Panc1 (cell line): ENCODE measurements around the gene LTN1. TPM values are rescaled to one million over a fixed set of nuclear protein-coding genes. Genes with fewer than 3 reads are reported as not detected.

Experiments used
- ATAC-seq: fragments of 200-7000 bp; cut with Tn5 transposase; 2 replicates; pipeline ENCODE4 v1.9.1; 2020; ENCODE audit warnings: mild to moderate bottlenecking, moderate library complexity
- BruUV-seq: library from RNA; stranded (reverse); fragments of 400-500 nt; replicated peaks from 2 replicates; lab custom pipeline; 2021; lab: Mats Ljungman, UMichigan
- CTCF ChIA-PET: fragments of 300-600 bp; sonication (Branson Sonifier 250); formaldehyde crosslinking; loops from one replicate; lab custom pipeline; 2022; ENCODE audit warnings: antibody characterized with exemption; lab: Charles Lee
- POLR2A ChIA-PET: fragments of 300-600 bp; sonication (Branson Sonifier 250); formaldehyde crosslinking; loops from one replicate; lab custom pipeline; 2022; ENCODE audit warnings: antibody characterized with exemption; lab: Charles Lee
- DNase-seq: peaks from one replicate; pipeline ENCODE4 v3.0.0-alpha.2; 2010; ENCODE audit warnings: low read depth, low spot score
- H3K27ac ChIP-seq: 2 replicates; pipeline ENCODE4 v1.5.1; 2011; ENCODE audit warnings: mild to moderate bottlenecking, low read length, inconsistent platforms
- H3K27me3 ChIP-seq: fragments of 200-500 bp; sonication (Bioruptor generic); 2 replicates; pipeline ENCODE4 v1.6.0; 2014; ENCODE audit warnings: low read length, inconsistent platforms; ENCODE audit not compliant: control insufficient read depth, insufficient read depth
- H3K36me3 ChIP-seq: fragments of 200-500 bp; sonication (Bioruptor generic); 2 replicates; pipeline ENCODE4 v1.5.1; 2014; ENCODE audit warnings: inconsistent platforms, mild to moderate bottlenecking, low read length, moderate library complexity; ENCODE audit not compliant: control insufficient read depth, insufficient read depth
- H3K4me1 ChIP-seq: 2 replicates; pipeline ENCODE4 v1.5.1; 2011; ENCODE audit warnings: inconsistent platforms, mild to moderate bottlenecking, low read length, moderate library complexity; ENCODE audit not compliant: control insufficient read depth, insufficient read depth
- H3K4me3 ChIP-seq, 2 experiments: 2 replicates each; pipeline ENCODE4 v1.5.1; 2011 to 2012; ENCODE audit warnings: low read depth in 2 of 2, low read length in 2 of 2, mild to moderate bottlenecking in 2 of 2, inconsistent platforms in 1 of 2, moderate library complexity in 1 of 2
- H3K9me3 ChIP-seq: fragments of 200-500 bp; sonication (Bioruptor generic); 2 replicates; pipeline ENCODE4 v1.5.1; 2014; ENCODE audit warnings: low read depth, mild to moderate bottlenecking, inconsistent platforms, low read length, moderate library complexity; ENCODE audit not compliant: control insufficient read depth, insufficient read depth
- CTCF ChIP-seq: fragments of 450-650 bp; IDR thresholded peaks from 2 replicates; pipeline ENCODE4 v1.5.1; 2017; ENCODE audit warnings: mild to moderate bottlenecking
- POLR2AphosphoS5 ChIP-seq: IDR thresholded peaks from 2 replicates; pipeline ENCODE4 v1.6.1; 2012; ENCODE audit warnings: mild to moderate bottlenecking, low read depth, low read length, moderate library complexity
- SIN3A ChIP-seq: IDR thresholded peaks from 2 replicates; pipeline ENCODE4 v1.6.1; 2012; ENCODE audit warnings: low read depth, mild to moderate bottlenecking, low read length, moderate library complexity, borderline replicate concordance; ENCODE audit not compliant: insufficient read depth
- TCF7L2 ChIP-seq: IDR thresholded peaks from 2 replicates; pipeline ENCODE4 v1.6.1; 2011; ENCODE audit warnings: mild to moderate bottlenecking, low read depth, low read length, inconsistent platforms
- in situ Hi-C: cut with HindIII; loops from 2 replicates; pipeline ENCODE4 v1.10.0; 2016; ENCODE audit warnings: low sequenced_read_pairs, low pct_unique_long_range_greater_than_20kb
- intact Hi-C: fragments of 100-400 bp; cut with micrococcal nuclease; formaldehyde crosslinking; loops from one replicate; pipeline ENCODE4 v1.10.0; 2022; ENCODE audit not compliant: unreplicated experiment
- total RNA-seq: library from RNA; stranded (reverse); gene quantifications from one replicate; pipeline ENCODE4 v1.2.1, GENCODE V29; 2021; ENCODE audit not compliant: unreplicated experiment
- TF ChIP-seq, protein P1 (sequence below), 2 experiments: IDR thresholded peaks; 2 replicates each; pipeline ENCODE4 v1.6.1; 2011 to 2012; ENCODE audit warnings: low read depth in 2 of 2, control low read depth in 1 of 2, low read length in 1 of 2, mild to moderate bottlenecking in 1 of 2, moderate library complexity in 1 of 2; ENCODE audit not compliant: insufficient read depth in 1 of 2

Gene LTN1
- total RNA-seq, 1 experiment from 2014 or later: 19.7 TPM

- POLR2A ChIA-PET: no interaction called here
- H3K27ac ChIP-seq: peak overlapping the region; percentile 92
- in situ Hi-C loops (no loop called here), intact Hi-C loops (no loop called here)
- H3K9me3 ChIP-seq: no peaks in the 10 kb centered on the region
- CTCF ChIA-PET: no interaction called here
- no peak for DNase-seq
- no peak for TF ChIP-seq TCF7L2
- no peak for TF ChIP-seq CTCF
- no peak for TF ChIP-seq SIN3A
- TF ChIP-seq, protein P1, sequence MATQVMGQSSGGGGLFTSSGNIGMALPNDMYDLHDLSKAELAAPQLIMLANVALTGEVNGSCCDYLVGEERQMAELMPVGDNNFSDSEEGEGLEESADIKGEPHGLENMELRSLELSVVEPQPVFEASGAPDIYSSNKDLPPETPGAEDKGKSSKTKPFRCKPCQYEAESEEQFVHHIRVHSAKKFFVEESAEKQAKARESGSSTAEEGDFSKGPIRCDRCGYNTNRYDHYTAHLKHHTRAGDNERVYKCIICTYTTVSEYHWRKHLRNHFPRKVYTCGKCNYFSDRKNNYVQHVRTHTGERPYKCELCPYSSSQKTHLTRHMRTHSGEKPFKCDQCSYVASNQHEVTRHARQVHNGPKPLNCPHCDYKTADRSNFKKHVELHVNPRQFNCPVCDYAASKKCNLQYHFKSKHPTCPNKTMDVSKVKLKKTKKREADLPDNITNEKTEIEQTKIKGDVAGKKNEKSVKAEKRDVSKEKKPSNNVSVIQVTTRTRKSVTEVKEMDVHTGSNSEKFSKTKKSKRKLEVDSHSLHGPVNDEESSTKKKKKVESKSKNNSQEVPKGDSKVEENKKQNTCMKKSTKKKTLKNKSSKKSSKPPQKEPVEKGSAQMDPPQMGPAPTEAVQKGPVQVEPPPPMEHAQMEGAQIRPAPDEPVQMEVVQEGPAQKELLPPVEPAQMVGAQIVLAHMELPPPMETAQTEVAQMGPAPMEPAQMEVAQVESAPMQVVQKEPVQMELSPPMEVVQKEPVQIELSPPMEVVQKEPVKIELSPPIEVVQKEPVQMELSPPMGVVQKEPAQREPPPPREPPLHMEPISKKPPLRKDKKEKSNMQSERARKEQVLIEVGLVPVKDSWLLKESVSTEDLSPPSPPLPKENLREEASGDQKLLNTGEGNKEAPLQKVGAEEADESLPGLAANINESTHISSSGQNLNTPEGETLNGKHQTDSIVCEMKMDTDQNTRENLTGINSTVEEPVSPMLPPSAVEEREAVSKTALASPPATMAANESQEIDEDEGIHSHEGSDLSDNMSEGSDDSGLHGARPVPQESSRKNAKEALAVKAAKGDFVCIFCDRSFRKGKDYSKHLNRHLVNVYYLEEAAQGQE (IDR thresholded peaks at IDR 0.05; ENCODE audit: insufficient read depth in 1 of 2, low read depth in 2 of 2, low read length in 1 of 2): no peak
- TF ChIP-seq POLR2AphosphoS5: no peak
- H3K4me1 ChIP-seq: peaks cover 4% of the 10 kb centered on the region; the same call in 1 of the 2 replicates
- no peak overlapping the region for H3K4me3 ChIP-seq
- BruUV-seq: TSS peak; percentile 58
- no peaks in the 10 kb centered on the region for H3K36me3 ChIP-seq
- no peak for ATAC-seq
- no peaks in the 10 kb centered on the region for H3K27me3 ChIP-seq
Observed at GRCh38 chr21:28885853-28886177, 106.9 kb downstream of the LTN1 start.

DNA sequence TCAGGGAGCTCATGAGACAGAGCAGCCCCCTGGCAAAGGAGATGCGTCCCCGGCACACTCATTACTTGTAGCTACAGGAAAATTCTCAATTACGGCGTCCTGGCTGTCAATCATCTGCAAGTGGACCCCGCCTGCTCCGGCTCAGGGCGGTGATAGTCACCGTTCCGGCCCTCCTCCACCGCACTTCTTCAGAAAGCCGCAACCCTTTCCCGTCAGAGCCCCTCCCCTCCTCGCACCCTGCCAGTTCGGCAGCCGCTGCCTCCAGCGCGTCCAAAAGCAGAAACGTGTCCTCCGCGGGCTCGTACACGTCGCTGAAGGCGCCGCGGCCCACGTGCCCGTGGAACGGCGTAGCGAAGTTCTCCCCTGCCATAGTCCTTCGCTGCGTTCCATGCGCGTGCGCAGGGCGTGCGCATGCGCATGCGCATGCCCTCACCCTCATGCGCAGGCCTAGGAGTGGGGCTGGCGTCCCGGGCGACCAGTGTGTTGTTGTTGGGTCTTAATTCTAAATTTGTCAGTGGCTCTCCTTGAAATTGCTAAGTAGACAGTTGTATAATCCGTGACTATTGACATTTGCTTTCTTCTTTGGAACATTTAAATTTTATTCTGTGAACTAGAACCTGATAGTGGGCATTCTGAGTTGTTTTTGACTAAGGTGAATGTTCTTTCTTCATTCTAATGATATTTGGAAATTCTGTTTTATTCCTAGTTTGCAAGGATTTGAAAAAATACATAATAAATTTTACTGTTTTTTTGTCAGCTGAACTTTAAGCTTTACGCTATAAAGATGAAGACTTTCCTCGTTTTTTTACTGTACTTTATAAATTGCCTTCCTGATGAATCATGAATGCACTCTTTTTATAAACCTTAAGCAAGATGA, 107.5 kb downstream of the LTN1 start:
- intact Hi-C loops: no loop called here
- Histone ChIP-seq H3K27me3 (no peaks in the 10 kb centered on the region), H3K9me3 (no peaks in the 10 kb centered on the region), H3K36me3 (no peaks in the 10 kb centered on the region), H3K4me1 (peaks cover 4% of the 10 kb centered on the region; the same call in 1 of the 2 replicates), H3K4me3 (peak overlapping the region; percentile 63 to 78), H3K27ac (peak overlapping the region; percentile 92)
- ChIA-PET POLR2A (no interaction called here), CTCF (no interaction called here)
- DNase-seq (peak; percentile 64), ATAC-seq (peak; percentile 100)
- TF ChIP-seq POLR2AphosphoS5 (peak; percentile 87; the same call in 1 of the 2 replicates), CTCF (no peak), SIN3A (no peak), TCF7L2 (no peak)
- TF ChIP-seq, protein P1 (IDR thresholded peaks at IDR 0.05; ENCODE audit: insufficient read depth in 1 of 2, low read depth in 2 of 2, low read length in 1 of 2): 0 out of 4 replicates have a peak, but pooled peaks of 1 of the 2 experiments have one; percentile 10
- in situ Hi-C loops: no loop called here
- BruUV-seq: no TSS peak
